H1 (cell line): Measurements from ENCODE around the gene MPP3. TPM values are rescaled to one million over a fixed set of nuclear protein-coding genes. Genes with fewer than 3 reads are reported as not detected.

Source experiments
- CTCF ChIA-PET: fragments of 300-600 bp; sonication (Branson Sonifier 250); formaldehyde crosslinking; loops from one replicate; lab custom pipeline; 2021; ENCODE audit not compliant: partially characterized antibody; lab: Charles Lee
- POLR2A ChIA-PET: fragments of 300-600 bp; sonication (Branson Sonifier 250); formaldehyde crosslinking; loops from one replicate; lab custom pipeline; 2021; ENCODE audit warnings: inconsistent platforms; ENCODE audit not compliant: partially characterized antibody; lab: Charles Lee
- DNase-seq, 2 experiments: peaks; one replicate each; pipeline versions ENCODE4 v3.0.0 to v3.0.0-alpha.2; 2010 to 2022; ENCODE audit warnings: low spot score in 2 of 2, low read depth in 1 of 2, mixed read lengths in 1 of 2
- FAIRE-seq: peaks from 2 replicates; lab custom pipeline; 2011; peaks lifted over from hg19 to GRCh38; lab: Jason Lieb, UNC
- H2AFZ ChIP-seq: 2 replicates; pipeline ENCODE4 v1.8.1; 2012; ENCODE audit warnings: low read length, inconsistent platforms
- H2AK5ac ChIP-seq: 2 replicates; pipeline ENCODE4 v1.6.1; 2013; ENCODE audit warnings: low read depth, low read length
- H2BK120ac ChIP-seq: replicated peaks from 2 replicates; pipeline ENCODE3; 2013; ENCODE audit warnings: low read depth, low read length, inconsistent platforms
- H2BK12ac ChIP-seq: 2 replicates; pipeline ENCODE4 v1.6.1; 2013; ENCODE audit warnings: low read depth, low read length
- H2BK15ac ChIP-seq: 2 replicates; pipeline ENCODE4 v1.6.1; 2013; ENCODE audit warnings: low read length
- H2BK20ac ChIP-seq: 2 replicates; pipeline ENCODE4 v1.6.1; 2013; ENCODE audit warnings: low read length
- H2BK5ac ChIP-seq: 2 replicates; pipeline ENCODE4 v1.6.1; 2013; ENCODE audit warnings: low read depth, low read length
- H3K14ac ChIP-seq: 2 replicates; pipeline ENCODE4 v1.6.1; 2013; ENCODE audit warnings: inconsistent platforms; ENCODE audit not compliant: insufficient read length
- H3K18ac ChIP-seq: 2 replicates; pipeline ENCODE4 v1.6.1; 2013; ENCODE audit warnings: low read length; ENCODE audit errors: extremely low read depth
- H3K23ac ChIP-seq: 2 replicates; pipeline ENCODE4 v1.6.1; 2013; ENCODE audit warnings: inconsistent platforms; ENCODE audit not compliant: insufficient read length
- H3K23me2 ChIP-seq: 2 replicates; pipeline ENCODE4 v1.6.1; 2013; ENCODE audit warnings: low read depth, low read length
- H3K27ac ChIP-seq: 2 replicates; pipeline ENCODE4 v1.6.1; 2011; ENCODE audit warnings: low read depth, low read length, inconsistent platforms
- H3K27me3 ChIP-seq, 4 experiments: replicated peaks in 1 of 4; 1 replicate in 1 of 4; 2 replicates in 3 of 4; pipeline versions ENCODE4 v1.6.1 to v1.8.1; 2011 to 2013; ENCODE audit warnings: low read length in 3 of 4, mild to moderate bottlenecking in 3 of 4, inconsistent platforms in 2 of 4, mixed read lengths in 2 of 4, moderate library complexity in 1 of 4; ENCODE audit not compliant: control insufficient read depth in 3 of 4, insufficient read depth in 3 of 4; ENCODE audit errors: extremely low read depth in 1 of 4
- H3K36me3 ChIP-seq, 4 experiments: 2 replicates each; pipeline versions ENCODE4 v1.6.1 to v1.8.1; 2011 to 2013; ENCODE audit warnings: mild to moderate bottlenecking in 4 of 4, low read length in 3 of 4, moderate library complexity in 2 of 4, control low read depth in 1 of 4, inconsistent platforms in 1 of 4; ENCODE audit not compliant: insufficient read depth in 4 of 4, control insufficient read depth in 2 of 4
- H3K4ac ChIP-seq: replicated peaks from 2 replicates; pipeline ENCODE3; 2013; ENCODE audit warnings: low read length, low read depth, mixed read lengths, inconsistent platforms; ENCODE audit not compliant: insufficient read length
- H3K4me1 ChIP-seq, 4 experiments: replicated peaks in 1 of 4; 1 replicate in 1 of 4; 2 replicates in 3 of 4; pipeline versions ENCODE4 v1.6.1 to v1.8.1; 2011 to 2013; ENCODE audit warnings: low read length in 3 of 4, inconsistent platforms in 2 of 4, mixed read lengths in 1 of 4; ENCODE audit not compliant: insufficient read depth in 4 of 4, control insufficient read depth in 3 of 4
- H3K4me2 ChIP-seq, 2 experiments: 2 replicates each; pipeline versions ENCODE4 v1.6.1 to v1.8.1; 2011 to 2013; ENCODE audit warnings: low read depth in 2 of 2, low read length in 2 of 2, control low read depth in 1 of 2, inconsistent platforms in 1 of 2, mild to moderate bottlenecking in 1 of 2; ENCODE audit not compliant: insufficient read depth in 1 of 2
- H3K4me3 ChIP-seq, 4 experiments: fragments of 200-600, 300-600 bp in 1 of 4; sonication (generic), shearing (Covaris generic), sonication (Bioruptor Twin) in 1 of 4; 2 replicates each; pipeline versions ENCODE4 v1.5.1 to v1.8.1; 2011 to 2016; ENCODE audit warnings: low read length in 4 of 4, low read depth in 3 of 4, control low read depth in 2 of 4, inconsistent platforms in 2 of 4, mild to moderate bottlenecking in 2 of 4, mixed read lengths in 1 of 4, moderate library complexity in 1 of 4; ENCODE audit not compliant: insufficient read depth in 2 of 4; ENCODE audit errors: extremely low read depth in 1 of 4
- H3K56ac ChIP-seq: replicated peaks from 2 replicates; pipeline ENCODE3; 2013; ENCODE audit warnings: low read depth, mild to moderate bottlenecking, mixed read lengths, low read length, inconsistent platforms; ENCODE audit not compliant: insufficient read length
- H3K79me1 ChIP-seq: 2 replicates; pipeline ENCODE4 v1.6.1; 2013; ENCODE audit warnings: low read depth, low read length, control low read depth
- H3K79me2 ChIP-seq, 2 experiments: 2 replicates each; pipeline versions ENCODE4 v1.6.1 to v1.8.1; 2012 to 2013; ENCODE audit warnings: low read length in 2 of 2, mild to moderate bottlenecking in 2 of 2, inconsistent platforms in 1 of 2; ENCODE audit not compliant: insufficient read depth in 2 of 2, control insufficient read depth in 1 of 2
- H3K9ac ChIP-seq, 4 experiments: replicated peaks in 1 of 4; 1 replicate in 1 of 4; 2 replicates in 3 of 4; pipeline versions ENCODE4 v1.6.1 to v1.8.1; 2011 to 2013; ENCODE audit warnings: low read depth in 3 of 4, low read length in 3 of 4, control low read depth in 2 of 4, mild to moderate bottlenecking in 2 of 4, moderate library complexity in 2 of 4, inconsistent platforms in 1 of 4; ENCODE audit errors: extremely low read depth in 1 of 4
- H3K9me3 ChIP-seq, 2 experiments: 2 replicates each; pipeline versions ENCODE4 v1.6.1 to v1.8.1; 2012 to 2013; ENCODE audit warnings: mild to moderate bottlenecking in 2 of 2, moderate library complexity in 2 of 2, control low read depth in 1 of 2, inconsistent platforms in 1 of 2, low read depth in 1 of 2, low read length in 1 of 2, mixed read lengths in 1 of 2; ENCODE audit not compliant: insufficient read depth in 2 of 2
- H4K20me1 ChIP-seq, 2 experiments: replicated peaks in 1 of 2; 2 replicates each; pipeline versions ENCODE3 to v1.8.1; 2011 to 2013; ENCODE audit warnings: inconsistent platforms in 2 of 2, low read length in 2 of 2, mild to moderate bottlenecking in 1 of 2; ENCODE audit not compliant: insufficient read depth in 2 of 2, control insufficient read depth in 1 of 2
- H4K5ac ChIP-seq: 2 replicates; pipeline ENCODE4 v1.6.1; 2013; ENCODE audit warnings: low read length, low read depth, mixed read lengths, inconsistent platforms; ENCODE audit not compliant: insufficient read length
- H4K8ac ChIP-seq: 2 replicates; pipeline ENCODE4 v1.8.0; 2013; ENCODE audit warnings: mild to moderate bottlenecking, moderate library complexity, low read length, inconsistent platforms; ENCODE audit not compliant: insufficient read depth; ENCODE audit errors: extremely low read depth
- H4K91ac ChIP-seq: replicated peaks from 2 replicates; pipeline ENCODE3; 2013; ENCODE audit warnings: low read length, mixed read lengths, inconsistent platforms; ENCODE audit not compliant: insufficient read length
- BCL11A ChIP-seq, 2 experiments: IDR thresholded peaks; one replicate each; pipeline ENCODE4 v1.6.1; 2011; ENCODE audit warnings: low read depth in 2 of 2, low read length in 2 of 2, mild to moderate bottlenecking in 2 of 2
- CBX8 ChIP-seq: fragments of 300-800, 300-1000 bp; sonication (generic); IDR thresholded peaks from 2 replicates; pipeline ENCODE4 v1.7.1; 2016; ENCODE audit warnings: low read depth, low read length, borderline replicate concordance
- CHD2 ChIP-seq: IDR thresholded peaks from 2 replicates; pipeline ENCODE4 v1.6.1; 2012; ENCODE audit warnings: low read length, improper control_type of control experiment
- EGR1 ChIP-seq: IDR thresholded peaks from 2 replicates; pipeline ENCODE4 v1.6.1; 2011; ENCODE audit warnings: low read depth, low read length, borderline replicate concordance
- GTF2F1 ChIP-seq: IDR thresholded peaks from 2 replicates; pipeline ENCODE4 v1.6.1; 2012; ENCODE audit warnings: low read depth, low read length, improper control_type of control experiment, borderline replicate concordance
- KDM1A ChIP-seq: fragments of 200-600, 300-600 bp; sonication (generic); IDR thresholded peaks from 2 replicates; pipeline ENCODE4 v1.7.1; 2016; ENCODE audit warnings: mild to moderate bottlenecking, low read length, borderline replicate concordance
- NANOG ChIP-seq: IDR thresholded peaks from 2 replicates; pipeline ENCODE4 v1.6.1; 2011; ENCODE audit warnings: low read length, low read depth, mild to moderate bottlenecking, inconsistent platforms; ENCODE audit not compliant: insufficient read depth, poor library complexity, severe bottlenecking
- POLR2A ChIP-seq, 2 experiments: IDR thresholded peaks; 1 replicate in 1 of 2; 2 replicates in 1 of 2; pipeline ENCODE4 v1.6.1; 2011; ENCODE audit warnings: low read depth in 2 of 2, low read length in 2 of 2, mild to moderate bottlenecking in 2 of 2; ENCODE audit errors: control extremely low read depth in 1 of 2
- POLR2AphosphoS5 ChIP-seq: IDR thresholded peaks from 2 replicates; pipeline ENCODE4 v1.6.1; 2011; ENCODE audit warnings: low read depth, low read length
- SP2 ChIP-seq: IDR thresholded peaks from 2 replicates; pipeline ENCODE4 v1.6.1; 2012; ENCODE audit warnings: mild to moderate bottlenecking, low read length, inconsistent platforms
- TAF7 ChIP-seq: optimal IDR thresholded peaks from 2 replicates; pipeline ENCODE3; 2011; ENCODE audit warnings: low read depth, mild to moderate bottlenecking, inconsistent platforms, low read length, moderate library complexity, borderline replicate concordance
- WGBS, 2 experiments: shearing (Covaris generic) in 1 of 2; methylation state at CpG; one replicate each; pipeline versions ENCODE4 v1.1.6 to v1.1.7; 2013 to 2015; ENCODE audit warnings: low lambda C conversion rate in 2 of 2, mixed read lengths in 2 of 2, inconsistent platforms in 1 of 2, low coverage in 1 of 2, missing lambda C conversion rate in 1 of 2; ENCODE audit not compliant: insufficient replicate concordance in 2 of 2, insufficient coverage in 1 of 2, insufficient read length in 1 of 2; ENCODE audit errors: extremely low coverage in 1 of 2, missing lambda C conversion rate in 1 of 2; 5-methylcytosine and 5-hydroxymethylcytosine counted together
- polyA plus RNA-seq, 7 experiments: library from polyadenylated mRNA; depleted of rRNA in 3 of 7; stranded (reverse) in 5 of 7; unstranded in 2 of 7; fragments of >200 nt in 5 of 7; fragments of 200-250 nt in 2 of 7; gene quantifications; 1 replicate in 5 of 7; 2 replicates in 1 of 7; 4 replicates in 1 of 7; pipeline versions ENCODE4 v1.2.1 to v1.2.3, GENCODE V29; 2011 to 2013; ENCODE audit warnings: missing spikeins in 2 of 7, mixed read lengths in 2 of 7
- total RNA-seq: library from RNA; stranded (reverse); fragmentation: NEBNext Ultra II Directional; extraction: Animal tissue kit (Norgen Biotek cat#: 25700); gene quantifications from 2 replicates; pipeline ENCODE4 v1.2.1, GENCODE V29; 2021
- TF ChIP-seq, protein P1 (sequence below): IDR thresholded peaks from 2 replicates; pipeline ENCODE4 v1.6.1; 2012; ENCODE audit warnings: low read length, inconsistent platforms

The MPP3 gene
- total and polyA plus RNA-seq, 2 of the 8 experiments (the other 6 are each of a cell fraction or from before 2014, with no cell fraction given): 3.1 to 6.1 TPM

DNA sequence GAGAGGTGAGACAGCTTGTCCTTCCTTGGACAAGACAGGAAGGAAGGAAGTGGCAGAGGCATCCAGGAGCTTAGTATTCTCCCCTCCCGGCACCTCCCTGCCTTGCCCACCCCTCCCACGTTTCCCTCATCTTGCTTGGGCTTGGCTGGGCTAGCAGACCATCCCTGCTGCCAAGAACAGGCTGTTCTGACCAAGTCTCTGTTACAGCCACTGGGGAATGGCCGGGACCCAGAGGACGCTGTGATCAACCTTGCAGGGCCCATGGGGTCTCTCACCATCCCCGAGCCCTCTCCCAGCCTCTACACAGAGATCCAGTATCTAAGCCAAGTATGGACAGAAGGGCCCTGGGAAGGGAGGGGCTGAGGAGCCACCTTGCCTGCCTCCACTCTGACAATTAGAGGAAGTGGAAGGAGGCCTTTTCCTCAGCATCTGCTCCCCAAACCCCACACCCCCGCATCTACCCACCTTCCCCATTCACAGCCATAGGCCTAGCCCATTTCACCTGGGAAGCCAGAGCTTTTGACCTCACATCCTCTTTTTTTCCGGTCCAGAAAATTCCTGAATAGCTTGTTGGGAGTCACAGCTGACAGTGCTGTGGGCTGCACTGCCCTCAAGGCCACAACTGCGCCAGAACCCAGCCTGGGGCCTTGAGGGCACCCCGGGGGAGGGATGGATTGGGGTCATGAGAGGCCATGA, 28.1 kb upstream of the MPP3 start:
- Histone ChIP-seq H2BK5ac (no peak overlapping the region), H2BK15ac (no peak overlapping the region), H3K4ac (no peak overlapping the region), H2BK120ac (no peak overlapping the region), H3K56ac (no peak overlapping the region), H4K91ac (no peak overlapping the region), H4K20me1 (no peaks in the 10 kb centered on the region), H3K23me2 (no peaks in the 10 kb centered on the region), H4K8ac (no peak overlapping the region), H3K27ac (no peak overlapping the region), H3K4me2 (no peak overlapping the region), H2BK12ac (no peak overlapping the region), H4K5ac (no peak overlapping the region), H3K4me3 (no peak overlapping the region), H3K23ac (no peak overlapping the region), H3K18ac (no peak overlapping the region), H3K9me3 (no peaks in the 10 kb centered on the region), H3K9ac (no peak overlapping the region), H3K4me1 (peaks cover 0 to 4% (median under 1%) of the 10 kb centered on the region in 4 experiments; a peak in 3 of 7 replicates), H2AK5ac (no peak overlapping the region), H2BK20ac (no peak overlapping the region), H3K27me3 (no peaks in the 10 kb centered on the region), H3K14ac (no peak overlapping the region), H2AFZ (no peak overlapping the region), H3K36me3 (no peaks in the 10 kb centered on the region), H3K79me2 (no peaks in the 10 kb centered on the region), H3K79me1 (no peaks in the 10 kb centered on the region)
- ChIA-PET CTCF (interaction anchor here (0.9 to 6.0 kb wide), 7 partner anchors 8 to 49 kb away, joined by 3 to 30 read pairs (median 5); partner anchors contain the start of gene CD300LG), POLR2A (interaction anchor here (0.5 to 0.7 kb wide), 2 partner anchors 11 to 169 kb away, joined by 3 to 4 read pairs; no protein-coding TSS in a partner anchor)
- DNase-seq (no peak), FAIRE-seq (no peak)
- WGBS, 2 experiments: 83% methylated on average over 9 of the region's 9 CpGs; no CpG with 5 or more reads in 1 of the 2 experiments
- no peak for TF ChIP-seq POLR2A (IDR thresholded peaks at IDR 0.05; ENCODE audit: control extremely low read depth in 1 of 2, low read depth in 2 of 2, low read length in 2 of 2)
- no peak for TF ChIP-seq EGR1
- no peak for TF ChIP-seq SP2
- TF ChIP-seq BCL11A (IDR thresholded peaks at IDR 0.05; ENCODE audit: low read depth in 2 of 2, low read length in 2 of 2): no peak
- no peak for TF ChIP-seq KDM1A
- TF ChIP-seq NANOG: no peak
- TF ChIP-seq, protein P1, sequence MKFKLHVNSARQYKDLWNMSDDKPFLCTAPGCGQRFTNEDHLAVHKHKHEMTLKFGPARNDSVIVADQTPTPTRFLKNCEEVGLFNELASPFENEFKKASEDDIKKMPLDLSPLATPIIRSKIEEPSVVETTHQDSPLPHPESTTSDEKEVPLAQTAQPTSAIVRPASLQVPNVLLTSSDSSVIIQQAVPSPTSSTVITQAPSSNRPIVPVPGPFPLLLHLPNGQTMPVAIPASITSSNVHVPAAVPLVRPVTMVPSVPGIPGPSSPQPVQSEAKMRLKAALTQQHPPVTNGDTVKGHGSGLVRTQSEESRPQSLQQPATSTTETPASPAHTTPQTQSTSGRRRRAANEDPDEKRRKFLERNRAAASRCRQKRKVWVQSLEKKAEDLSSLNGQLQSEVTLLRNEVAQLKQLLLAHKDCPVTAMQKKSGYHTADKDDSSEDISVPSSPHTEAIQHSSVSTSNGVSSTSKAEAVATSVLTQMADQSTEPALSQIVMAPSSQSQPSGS: no peak
- TF ChIP-seq TAF7: no peak
- no peak for TF ChIP-seq CBX8
- TF ChIP-seq GTF2F1: no peak
- TF ChIP-seq CHD2: no peak
- no peak for TF ChIP-seq POLR2AphosphoS5
